Measurements from ENCODE around the gene BLOC1S4.
A peak's percentile ranks its signal among the peaks of the same experiment; 100 is the strongest.

The BLOC1S4 gene

DNA sequence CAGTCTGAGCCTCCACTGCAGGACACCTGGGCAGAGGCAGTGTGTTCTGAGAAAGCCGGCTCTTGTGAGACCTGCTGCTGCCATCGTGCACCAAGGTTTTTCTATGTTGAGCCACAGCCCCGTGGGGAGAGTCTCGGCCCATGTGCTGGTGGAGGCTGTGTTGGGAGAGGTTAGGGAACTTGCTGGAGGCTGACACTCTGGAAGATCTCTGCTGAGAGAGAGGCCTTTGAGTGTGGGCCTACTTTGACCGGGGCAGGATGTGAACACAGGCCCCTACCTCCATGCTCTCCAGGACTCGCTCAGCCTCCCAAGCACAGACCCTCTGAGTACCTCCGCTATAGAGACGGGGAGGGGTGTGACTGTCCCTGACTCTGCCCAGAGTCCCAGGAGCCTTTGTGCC, 23.6 kb upstream of the BLOC1S4 start:
- DNase-seq (ENCODE audit: low read depth), result no peak

GRCh38 chr4:6692806-6693205, 23.2 kb upstream of the BLOC1S4 start:
- DNase-seq (ENCODE audit: low read depth), result no peak

GRCh38 chr4:6693231-6694176, 22.5 kb upstream of the BLOC1S4 start, which contains the start of gene S100P:
S100P (plus strand) TSS chr4:6693878; CDS start chr4:6693933, 55 bp downstream.
- DNase-seq (ENCODE audit: low read depth), result no peak

DNA sequence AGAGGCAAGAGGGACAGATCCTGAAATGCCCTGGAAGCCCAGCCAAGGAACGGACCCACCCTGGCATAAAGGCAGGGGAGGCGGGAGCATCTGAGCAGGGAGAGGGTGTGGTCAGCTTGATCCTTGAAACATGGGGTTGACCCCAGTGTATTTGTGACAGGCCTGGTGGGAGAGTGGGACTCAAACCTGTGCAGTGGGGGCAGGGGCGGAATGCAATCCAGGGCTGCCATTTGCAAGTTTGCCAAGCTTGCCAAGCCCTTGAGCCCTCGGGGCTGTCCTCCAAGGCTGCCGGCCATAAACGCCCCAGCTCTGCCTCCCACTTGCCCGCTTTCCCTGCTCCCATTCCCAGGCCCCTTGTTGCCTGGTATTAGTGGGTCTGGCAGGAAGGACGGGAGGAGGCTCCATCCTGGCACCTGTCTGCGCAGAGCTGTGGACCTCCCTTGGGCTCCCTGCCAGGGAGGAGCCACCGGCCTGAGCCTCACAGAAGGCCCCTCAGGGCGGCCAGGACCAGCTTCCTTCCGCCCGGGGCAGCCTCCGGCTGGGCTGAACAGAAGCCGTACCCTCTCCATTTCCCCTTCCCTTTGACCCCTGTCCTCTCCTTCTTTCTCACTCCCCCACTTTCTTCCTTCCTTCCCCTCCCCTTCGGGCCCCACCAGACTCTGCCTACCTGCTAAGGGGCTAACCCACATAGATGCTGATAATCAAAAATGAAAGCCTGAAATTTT, 21.6 kb upstream of the BLOC1S4 start:
- no peak for DNase-seq (ENCODE audit: low read depth)

- no peak for DNase-seq (ENCODE audit: low read depth)
Measured at GRCh38 chr4:6695660-6696610, 20.0 kb upstream of the BLOC1S4 start.

GRCh38 chr4:6696611-6697010, 19.4 kb upstream of the BLOC1S4 start:
- DNase-seq (ENCODE audit: low read depth), result no peak

GRCh38 chr4:6697131-6697530, 18.8 kb upstream of the BLOC1S4 start:
- no peak for DNase-seq (ENCODE audit: low read depth)

GRCh38 chr4:6699388-6699787, 16.6 kb upstream of the BLOC1S4 start:
- DNase-seq (ENCODE audit: low read depth), result no peak

DNA sequence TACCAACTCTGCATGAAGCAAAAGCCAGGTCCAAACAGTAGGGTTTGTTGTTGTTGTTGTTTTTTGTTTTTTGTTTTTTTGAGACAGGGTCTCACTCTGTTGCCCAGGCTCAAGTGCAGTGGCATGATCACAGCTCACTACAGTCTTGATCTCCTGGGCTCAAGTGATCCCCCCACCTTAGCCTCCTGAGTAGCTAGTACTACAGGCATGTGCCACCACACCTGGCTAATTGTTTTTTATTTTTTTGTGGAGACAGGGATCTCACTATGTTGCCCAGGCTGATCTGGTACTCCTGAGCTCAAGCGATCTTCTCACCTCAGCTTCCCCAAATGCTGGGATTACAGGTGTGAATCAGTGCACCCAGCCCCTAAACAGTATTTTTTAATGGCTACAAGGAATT, 16.1 kb upstream of the BLOC1S4 start:
- no peak for DNase-seq (ENCODE audit: low read depth)

GRCh38 chr4:6701371-6701770, 14.6 kb upstream of the BLOC1S4 start:
- DNase-seq (ENCODE audit: low read depth), result no peak

- DNase-seq (ENCODE audit: low read depth), result no peak
Measured at GRCh38 chr4:6702761-6703160, 13.2 kb upstream of the BLOC1S4 start.

- DNase-seq (ENCODE audit: low read depth), result no peak
Measured at GRCh38 chr4:6703786-6704185, 12.2 kb upstream of the BLOC1S4 start.

DNA sequence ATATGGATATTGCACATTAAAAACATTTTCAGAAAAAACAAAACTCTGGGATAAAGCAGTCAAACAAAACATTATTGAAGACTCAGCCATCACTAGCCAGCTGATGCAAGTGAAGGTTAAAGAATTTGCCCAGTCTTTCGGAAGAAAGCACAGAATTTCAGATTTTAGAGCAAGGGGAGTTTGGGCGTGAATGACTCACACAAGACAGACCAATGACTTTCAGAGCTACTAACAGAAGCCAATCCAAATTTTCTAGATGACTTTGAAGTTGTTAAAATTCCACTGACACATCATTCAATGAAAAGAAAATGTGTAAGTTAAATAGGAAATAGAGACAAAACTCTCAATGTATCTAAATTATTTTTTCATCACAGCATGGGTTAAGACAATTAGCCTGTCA, 10.3 kb upstream of the BLOC1S4 start:
- no peak for DNase-seq (ENCODE audit: low read depth)

DNA sequence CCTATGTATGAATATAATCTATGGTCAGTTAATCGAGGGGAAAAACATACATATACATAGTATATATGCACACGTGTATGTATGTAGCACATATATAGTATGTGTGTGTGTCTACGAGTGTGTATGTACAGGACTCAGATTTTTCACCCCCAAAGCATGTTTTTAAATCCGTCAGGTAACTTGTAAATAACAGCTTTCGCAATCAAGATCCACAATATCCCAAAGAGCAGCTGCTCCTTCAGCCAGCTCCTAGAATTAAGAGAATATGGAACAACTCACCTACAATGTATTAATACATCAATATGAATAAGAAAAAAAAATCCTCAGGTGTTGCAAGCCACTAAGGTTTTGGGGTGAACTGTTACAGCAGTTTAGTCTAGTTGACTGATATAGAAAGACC, 9.8 kb upstream of the BLOC1S4 start:
- no peak for DNase-seq (ENCODE audit: low read depth)

GRCh38 chr4:6709230-6710114, 6.5 kb upstream of the BLOC1S4 start, which contains the start of gene MRFAP1L1:
MRFAP1L1 (minus strand) TSS chr4:6709865; CDS start chr4:6709629, 236 bp downstream.
- peak; percentile 95 for DNase-seq (ENCODE audit: low read depth)

DNA sequence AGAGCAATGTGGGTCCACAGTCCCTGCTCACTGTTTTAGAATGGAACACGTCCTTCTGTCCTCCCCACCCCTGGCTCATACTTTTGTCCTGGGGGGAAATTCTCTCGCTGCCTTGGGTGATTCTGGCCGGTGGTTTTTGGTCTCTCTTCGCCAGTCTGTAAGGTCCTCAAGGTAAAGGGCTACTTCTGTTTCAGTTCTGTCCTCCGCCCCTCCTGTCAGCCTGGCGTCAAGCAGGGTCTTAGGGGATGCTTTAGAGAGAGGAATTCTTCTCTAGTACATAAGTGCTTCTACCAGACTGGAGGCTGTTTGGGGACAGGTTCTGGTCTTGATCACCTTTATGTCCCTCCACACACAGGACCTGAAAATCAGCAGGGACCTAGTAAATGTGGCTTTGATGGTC, 5.7 kb upstream of the BLOC1S4 start:
- DNase-seq (ENCODE audit: low read depth), result no peak

DNA sequence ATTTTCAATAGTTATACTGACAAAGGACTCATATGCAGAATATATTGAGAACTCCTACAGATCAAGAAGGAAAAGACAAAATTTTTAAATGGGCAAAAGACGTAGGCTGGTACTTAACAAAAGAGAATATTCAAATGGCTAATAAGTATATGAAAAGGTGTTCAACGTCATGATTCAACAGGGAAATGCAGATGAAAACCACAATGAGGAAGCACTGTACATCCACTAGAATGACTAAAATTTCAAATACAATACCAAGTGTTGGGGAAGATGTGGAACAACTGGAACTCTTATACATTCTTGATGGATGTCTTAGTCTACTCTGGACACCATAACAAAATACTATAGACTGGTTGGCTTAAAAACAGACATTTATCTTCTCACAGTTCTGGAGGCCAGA, 5.0 kb upstream of the BLOC1S4 start:
- DNase-seq (ENCODE audit: low read depth), result no peak

GRCh38 chr4:6714954-6715353, 1.0 kb upstream of the BLOC1S4 start:
- DNase-seq (ENCODE audit: low read depth), result no peak

GRCh38 chr4:6715704-6716017, 313 bp upstream of the BLOC1S4 start:
- DNase-seq (ENCODE audit: low read depth), result no peak

DNA sequence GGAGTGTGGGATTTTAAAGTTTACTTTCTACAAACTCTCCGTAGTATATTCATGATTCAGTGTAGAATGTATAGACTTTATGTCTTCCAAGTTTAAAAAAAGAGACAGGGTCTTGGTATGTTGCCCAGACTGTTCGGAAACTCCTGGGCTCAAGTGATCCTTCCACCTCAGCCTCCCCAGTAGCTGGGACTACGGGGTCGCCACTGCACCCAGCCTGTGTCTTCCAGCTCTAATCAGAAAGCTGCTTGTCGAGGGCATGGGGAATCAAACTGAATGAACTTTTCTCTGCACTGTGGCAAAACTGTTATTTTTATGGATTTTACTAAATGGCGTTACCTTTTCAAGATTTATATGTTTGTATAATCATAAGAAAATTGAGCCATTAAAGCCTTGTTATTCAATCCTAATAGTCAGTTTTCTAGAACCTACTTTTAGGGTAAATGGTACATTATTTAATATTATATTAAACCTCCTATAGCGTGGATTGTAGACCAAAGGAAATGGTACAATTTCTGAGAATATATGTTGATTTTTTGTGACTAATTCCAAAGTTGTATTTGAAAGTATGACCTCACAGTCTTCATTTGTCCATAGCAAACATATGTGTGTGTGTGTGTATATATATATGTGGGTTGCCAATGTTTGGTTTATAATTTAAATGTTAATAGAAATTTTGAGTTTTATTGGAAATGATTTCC, 1.1 kb downstream of the BLOC1S4 start:
- DNase-seq (ENCODE audit: low read depth), result no peak
